ENCODE results near the gene GTF3C5.

Gene GTF3C5

GRCh38 chr9:133080161-133080560 is 49.4 kb downstream of the GTF3C5 start:
- TF ChIP-seq GATA3 (IDR thresholded peaks at IDR 0.05; ENCODE audit: low read depth, low read length), result no peak
- no peak for TF ChIP-seq GATA2 (IDR thresholded peaks at IDR 0.05; ENCODE audit: low read depth, low read length)

DNA sequence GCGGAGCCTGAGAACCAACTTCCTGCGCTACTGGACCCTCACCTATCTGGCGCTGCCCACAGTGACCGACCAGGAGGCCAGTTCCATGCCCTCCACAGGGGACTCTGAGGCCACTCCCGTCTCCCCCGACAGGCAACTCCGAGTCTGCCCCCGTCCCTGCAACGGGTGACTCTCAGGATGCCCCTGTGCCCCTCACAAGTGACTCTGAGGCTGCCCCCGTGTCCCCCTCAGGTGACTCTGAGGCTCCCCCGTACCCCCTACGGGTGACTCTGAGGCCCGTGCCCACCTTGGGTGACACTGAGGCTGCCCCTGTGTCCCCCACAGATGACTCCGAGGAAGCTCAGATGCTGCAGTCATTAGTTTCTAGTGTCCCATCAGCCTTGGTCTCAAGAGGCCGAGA is 56.1 kb downstream of the GTF3C5 start:
- no peak for TF ChIP-seq GATA3 (IDR thresholded peaks at IDR 0.05; ENCODE audit: low read depth, low read length)
- TF ChIP-seq GATA2 (IDR thresholded peaks at IDR 0.05; ENCODE audit: low read depth, low read length), result no peak

GRCh38 chr9:133087429-133088145 is 56.8 kb downstream of the GTF3C5 start:
- TF ChIP-seq GATA2 (IDR thresholded peaks at IDR 0.05; ENCODE audit: low read depth, low read length) (no peak), GATA3 (IDR thresholded peaks at IDR 0.05; ENCODE audit: low read depth, low read length) (no peak)

DNA sequence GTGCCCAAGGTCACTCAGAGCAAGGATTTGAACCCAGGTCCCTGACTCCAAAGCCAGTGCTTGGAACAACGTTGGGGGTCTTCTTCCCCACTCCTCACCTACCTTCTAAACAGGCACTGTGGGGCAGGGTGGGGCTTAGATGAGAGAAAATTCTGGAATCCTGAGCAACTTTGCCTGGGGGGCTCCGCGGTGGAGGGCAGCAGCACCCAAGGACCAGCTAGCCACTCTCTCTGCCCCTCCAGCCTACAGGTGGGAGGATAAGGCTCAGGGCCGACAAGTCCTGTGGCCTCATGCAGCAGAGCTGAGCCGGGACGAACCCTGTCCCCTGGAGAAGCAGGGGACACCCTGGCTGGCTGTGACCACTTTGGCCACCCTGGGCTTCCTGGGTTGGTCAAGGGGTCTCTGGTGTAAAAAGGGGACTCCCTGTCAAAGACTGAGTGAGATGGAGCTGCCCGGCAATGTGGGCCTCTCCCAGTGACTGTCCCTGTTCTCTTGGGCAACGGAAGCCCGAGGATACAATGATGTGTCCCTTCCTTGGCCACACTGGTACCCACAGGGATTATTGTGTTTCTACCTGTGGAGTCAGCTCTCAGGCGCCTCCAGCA is 57.5 kb downstream of the GTF3C5 start:
- TF ChIP-seq GATA2 (IDR thresholded peaks at IDR 0.05; ENCODE audit: low read depth, low read length) (no peak), GATA3 (IDR thresholded peaks at IDR 0.05; ENCODE audit: low read depth, low read length) (no peak)

- TF ChIP-seq GATA3 (IDR thresholded peaks at IDR 0.05; ENCODE audit: low read depth, low read length) (no peak), GATA2 (IDR thresholded peaks at IDR 0.05; ENCODE audit: low read depth, low read length) (no peak)
Measured at GRCh38 chr9:133088756-133089155, 58.0 kb downstream of the GTF3C5 start.

GRCh38 chr9:133089271-133089671 is 58.5 kb downstream of the GTF3C5 start:
- TF ChIP-seq GATA3 (IDR thresholded peaks at IDR 0.05; ENCODE audit: low read depth, low read length) (no peak), GATA2 (IDR thresholded peaks at IDR 0.05; ENCODE audit: low read depth, low read length) (no peak)

GRCh38 chr9:133090187-133090586 is 59.4 kb downstream of the GTF3C5 start:
- no peak for TF ChIP-seq GATA3 (IDR thresholded peaks at IDR 0.05; ENCODE audit: low read depth, low read length)
- TF ChIP-seq GATA2 (IDR thresholded peaks at IDR 0.05; ENCODE audit: low read depth, low read length), result no peak

- TF ChIP-seq GATA3 (IDR thresholded peaks at IDR 0.05; ENCODE audit: low read depth, low read length) (no peak), GATA2 (IDR thresholded peaks at IDR 0.05; ENCODE audit: low read depth, low read length) (0 out of 2 replicates have a peak, but pooled peaks have one; percentile 29)
Measured at GRCh38 chr9:133090752-133091385, 60.1 kb downstream of the GTF3C5 start.

- TF ChIP-seq GATA2 (IDR thresholded peaks at IDR 0.05; ENCODE audit: low read depth, low read length), result no peak
- no peak for TF ChIP-seq GATA3 (IDR thresholded peaks at IDR 0.05; ENCODE audit: low read depth, low read length)
Measured at GRCh38 chr9:133094842-133095393, 64.1 kb downstream of the GTF3C5 start.

- no peak for TF ChIP-seq GATA3 (IDR thresholded peaks at IDR 0.05; ENCODE audit: low read depth, low read length)
- TF ChIP-seq GATA2 (IDR thresholded peaks at IDR 0.05; ENCODE audit: low read depth, low read length), result no peak
Measured at GRCh38 chr9:133098104-133098754, 67.4 kb downstream of the GTF3C5 start.

DNA sequence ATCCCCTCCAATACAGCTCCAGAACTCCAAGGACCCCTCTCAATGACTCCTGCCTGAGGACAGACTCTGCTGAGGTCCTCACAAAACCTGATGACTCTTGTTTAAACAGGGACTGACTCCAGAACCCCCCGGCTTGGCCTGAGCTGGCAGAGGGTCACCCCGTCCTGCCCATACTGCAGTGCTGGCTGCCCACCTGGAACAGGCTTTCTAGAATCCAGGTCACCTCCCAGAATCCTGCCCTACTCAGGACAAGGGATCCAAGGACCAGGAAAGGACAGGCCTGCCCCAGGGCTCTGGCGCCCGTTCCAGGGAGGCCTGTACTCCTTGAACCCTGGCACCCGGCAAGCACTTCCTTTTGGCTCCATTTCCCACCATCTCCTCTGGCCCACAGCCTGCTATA is 68.1 kb downstream of the GTF3C5 start:
- no peak for TF ChIP-seq GATA2 (IDR thresholded peaks at IDR 0.05; ENCODE audit: low read depth, low read length)
- TF ChIP-seq GATA3 (IDR thresholded peaks at IDR 0.05; ENCODE audit: low read depth, low read length), result no peak

GRCh38 chr9:133099726-133100505 is 69.1 kb downstream of the GTF3C5 start:
- TF ChIP-seq GATA3 (IDR thresholded peaks at IDR 0.05; ENCODE audit: low read depth, low read length), result no peak
- no peak for TF ChIP-seq GATA2 (IDR thresholded peaks at IDR 0.05; ENCODE audit: low read depth, low read length)

Data from SH-SY5Y (cell line).